A673 (cell line): Measurements from ENCODE around the gene SIK2. TPM values are rescaled to one million over a fixed set of nuclear protein-coding genes. Genes with fewer than 3 reads are reported as not detected.

Source experiments
- BruUV-seq: library from RNA; stranded (reverse); fragments of 400-500 nt; replicated peaks from 2 replicates; lab custom pipeline; 2021; lab: Mats Ljungman, UMichigan
- CTCF ChIA-PET: fragments of 300-600 bp; sonication (Branson Sonifier 250); formaldehyde crosslinking; loops from one replicate; lab custom pipeline; 2022; ENCODE audit warnings: antibody characterized with exemption; lab: Charles Lee
- POLR2A ChIA-PET: fragments of 300-600 bp; sonication (Branson Sonifier 250); formaldehyde crosslinking; loops from one replicate; lab custom pipeline; 2022; ENCODE audit warnings: antibody characterized with exemption; ENCODE audit not compliant: low non-redundant PET; lab: Charles Lee
- DNase-seq: peaks from one replicate; pipeline ENCODE4 v3.0.0-alpha.2; 2015; ENCODE audit warnings: low spot score
- H3K27ac ChIP-seq: fragments of 200-600 bp; sonication (generic); 2 replicates; pipeline ENCODE4 v1.5.1; 2016; ENCODE audit warnings: mixed run types, low read depth, mild to moderate bottlenecking, mixed read lengths, antibody characterized with exemption, low read length; ENCODE audit not compliant: poor library complexity, severe bottlenecking
- H3K27me3 ChIP-seq: fragments of 200-600 bp; sonication (generic); replicated peaks from 2 replicates; pipeline ENCODE4 v1.6.1; 2017; ENCODE audit warnings: mixed run types, low read depth, mild to moderate bottlenecking, mixed read lengths, antibody characterized with exemption, low read length; ENCODE audit not compliant: insufficient read depth, poor library complexity
- H3K36me3 ChIP-seq: fragments of 200-600 bp; sonication (generic); 2 replicates; pipeline ENCODE4 v1.6.1; 2016; ENCODE audit warnings: mixed run types, mild to moderate bottlenecking, mixed read lengths, antibody characterized with exemption, low read length; ENCODE audit not compliant: insufficient read depth, poor library complexity, severe bottlenecking
- H3K4me1 ChIP-seq: fragments of 200-600 bp; sonication (generic); 2 replicates; pipeline ENCODE4 v1.6.1; 2017; ENCODE audit warnings: mixed run types, mild to moderate bottlenecking, mixed read lengths, antibody characterized with exemption, low read length; ENCODE audit not compliant: insufficient read depth, poor library complexity, severe bottlenecking
- H3K4me3 ChIP-seq: fragments of 200-600 bp; sonication (generic); 2 replicates; pipeline ENCODE4 v1.5.1; 2016; ENCODE audit warnings: low read depth, mixed run types, mild to moderate bottlenecking, mixed read lengths, low read length; ENCODE audit not compliant: poor library complexity, severe bottlenecking
- H3K9me3 ChIP-seq: fragments of 200-600 bp; sonication (generic); 2 replicates; pipeline ENCODE4 v1.6.1; 2016; ENCODE audit warnings: mixed run types, low read depth, mild to moderate bottlenecking, mixed read lengths, antibody characterized with exemption, low read length; ENCODE audit not compliant: poor library complexity, severe bottlenecking
- CTCF ChIP-seq: fragments of 300-800, 200-600 bp; sonication (generic); conservative IDR thresholded peaks from 2 replicates; pipeline ENCODE4 v1.5.1; 2017; ENCODE audit warnings: low read depth, mild to moderate bottlenecking, antibody characterized with exemption, low read length, moderate library complexity, mixed read lengths
- EZH2 ChIP-seq: fragments of 200-600 bp; sonication (generic); IDR thresholded peaks from 2 replicates; pipeline ENCODE4 v1.6.1; 2017; ENCODE audit warnings: borderline replicate concordance, low read depth, mild to moderate bottlenecking, mixed read lengths, antibody characterized with exemption, low read length; ENCODE audit not compliant: poor library complexity, severe bottlenecking
- intact Hi-C: fragments of 100-400 bp; cut with micrococcal nuclease; formaldehyde crosslinking; loops from one replicate; pipeline ENCODE4 v1.10.0; 2022; ENCODE audit not compliant: unreplicated experiment
- total RNA-seq: library from RNA; stranded (reverse); gene quantifications from 2 replicates; pipeline ENCODE4 v1.2.3, GENCODE V29; 2021

Gene SIK2
- total RNA-seq, 1 experiment from 2014 or later = 18.7 TPM

GRCh38 chr11:111573821-111574249, 28.4 kb upstream of the SIK2 start:
- CTCF ChIA-PET = interaction anchor here (0.6 kb wide), 1 partner anchor 196 kb away, joined by 3 read pairs; no protein-coding TSS in a partner anchor
- Histone ChIP-seq H3K36me3 (no peaks in the 10 kb centered on the region), H3K9me3 (no peaks in the 10 kb centered on the region), H3K27ac (no peak overlapping the region), H3K27me3 (no peaks in the 10 kb centered on the region), H3K4me3 (no peak overlapping the region), H3K4me1 (peaks cover 8% of the 10 kb centered on the region)
- POLR2A ChIA-PET = no interaction called here
- BruUV-seq = no TSS peak
- DNase-seq = no peak
- intact Hi-C loops = no loop called here
- TF ChIP-seq EZH2 (no peak), CTCF (no peak)

- Histone ChIP-seq H3K4me1 (peaks cover 8% of the 10 kb centered on the region), H3K36me3 (no peaks in the 10 kb centered on the region), H3K9me3 (no peaks in the 10 kb centered on the region), H3K27me3 (no peaks in the 10 kb centered on the region), H3K27ac (no peak overlapping the region), H3K4me3 (no peak overlapping the region)
- intact Hi-C loops = no loop called here
- DNase-seq = no peak
- CTCF ChIA-PET = interaction anchor here (0.6 kb wide), 1 partner anchor 195 kb away, joined by 3 read pairs; no protein-coding TSS in a partner anchor
- POLR2A ChIA-PET = no interaction called here
- no TSS peak for BruUV-seq
- TF ChIP-seq CTCF (0 out of 2 replicates have a peak, but pooled peaks have one; percentile 30), EZH2 (no peak)
These were observed 27.6 kb upstream of the SIK2 start for GRCh38 chr11:111574373-111575225.

- Histone ChIP-seq H3K27ac (no peak overlapping the region), H3K9me3 (no peaks in the 10 kb centered on the region), H3K27me3 (no peaks in the 10 kb centered on the region), H3K36me3 (no peaks in the 10 kb centered on the region), H3K4me3 (no peak overlapping the region), H3K4me1 (peaks cover 8% of the 10 kb centered on the region)
- no TSS peak for BruUV-seq
- intact Hi-C loops = no loop called here
- ChIA-PET CTCF (no interaction called here), POLR2A (no interaction called here)
- no peak for TF ChIP-seq EZH2
- TF ChIP-seq CTCF = no peak
- DNase-seq = no peak
These were observed 26.5 kb upstream of the SIK2 start for GRCh38 chr11:111575740-111576139.
